ENCODE results near the gene NKX2-3.

GRCh38 chr10:99564361-99564760 is 31.6 kb downstream of the NKX2-3 start:
- no peak for TF ChIP-seq POLR2A (IDR thresholded peaks at IDR 0.05; ENCODE audit: low read depth, low read length)
- no peak for TF ChIP-seq POLR2AphosphoS5 (IDR thresholded peaks at IDR 0.05; ENCODE audit: low read depth, low read length)
- TF ChIP-seq TAF1 (IDR thresholded peaks at IDR 0.05; ENCODE audit: borderline replicate concordance, low read depth, low read length), result no peak

Data from GM12892 (cell line).